HepG2 (cell line): ENCODE results near the gene CORT. TPM values are rescaled to one million over a fixed set of nuclear protein-coding genes. Genes with fewer than 3 reads are reported as not detected.

Source experiments
- ATAC-seq: fragments of 200-7000 bp; cut with Tn5 transposase; 3 replicates; pipeline ENCODE4 v1.9.1; 2020; ENCODE audit warnings: mild to moderate bottlenecking, moderate library complexity
- BruUV-seq: library from RNA; stranded (reverse); fragments of 400-500 nt; replicated peaks from 2 replicates; lab custom pipeline; 2021; lab: Mats Ljungman, UMichigan
- CTCF ChIA-PET: fragments of 300-600 bp; formaldehyde crosslinking; extraction: SDS; loops from one replicate; lab custom pipeline; 2021; ENCODE audit warnings: low total read pairs, inconsistent platforms, low intra/inter-chr PET ratio; lab: Yijun Ruan, JAX
- POLR2A ChIA-PET: fragments of 350-600 bp; sonication (Branson Sonifier 250); formaldehyde crosslinking; loops from one replicate; lab custom pipeline; 2020; ENCODE audit warnings: antibody characterized with exemption, inconsistent platforms; lab: Yijun Ruan, JAX
- DNase-seq: peaks from one replicate; pipeline ENCODE4 v3.0.0-alpha.2; 2015; ENCODE audit warnings: low spot score
- FAIRE-seq: peaks from 3 replicates; lab custom pipeline; 2011; peaks lifted over from hg19 to GRCh38; lab: Jason Lieb, UNC
- H2AFZ ChIP-seq: one replicate; pipeline ENCODE4 v1.6.1; 2011; ENCODE audit warnings: low read length, inconsistent platforms
- H3K27ac ChIP-seq: fragments of 300-600 bp; 3 replicates; pipeline ENCODE4 v1.8.0; 2011; ENCODE audit warnings: mixed run types, mild to moderate bottlenecking, mixed read lengths, low read length, inconsistent platforms; ENCODE audit not compliant: insufficient read depth; ENCODE audit errors: extremely low read length
- H3K27me3 ChIP-seq, 2 experiments: fragments of 200-600 bp in 1 of 2; 2 replicates in 1 of 2; 3 replicates in 1 of 2; pipeline versions ENCODE4 v1.6.0 to v1.8.0; 2011; ENCODE audit warnings: low read length in 2 of 2, mild to moderate bottlenecking in 2 of 2, moderate library complexity in 2 of 2, inconsistent platforms in 1 of 2; ENCODE audit not compliant: insufficient read depth in 2 of 2, control insufficient read depth in 1 of 2
- H3K36me3 ChIP-seq, 2 experiments: fragments of 200-600 bp in 1 of 2; replicated peaks in 1 of 2; 2 replicates in 1 of 2; 3 replicates in 1 of 2; pipeline versions ENCODE4 v1.5.1 to v1.8.0; 2011; ENCODE audit warnings: low read length in 2 of 2, inconsistent platforms in 1 of 2; ENCODE audit not compliant: insufficient read depth in 2 of 2, control insufficient read depth in 1 of 2
- H3K4me1 ChIP-seq: 2 replicates; pipeline ENCODE4 v1.5.1; 2012; ENCODE audit warnings: low read length, inconsistent platforms; ENCODE audit not compliant: insufficient read depth
- H3K4me2 ChIP-seq: 2 replicates; pipeline ENCODE4 v1.6.0; 2011; ENCODE audit warnings: low read depth, low read length, inconsistent platforms
- H3K4me3 ChIP-seq, 3 experiments: fragments of 200-600 bp in 1 of 3; sonication (generic), shearing (Covaris generic) in 1 of 3; replicated peaks in 1 of 3; 2 replicates each; pipeline ENCODE4 v1.5.1; 2011 to 2016; ENCODE audit warnings: low read length in 3 of 3, inconsistent platforms in 2 of 3, low read depth in 2 of 3, mild to moderate bottlenecking in 2 of 3, control low read depth in 1 of 3, mixed read lengths in 1 of 3; ENCODE audit not compliant: insufficient read depth in 1 of 3
- H3K79me2 ChIP-seq: one replicate; pipeline ENCODE4 v1.6.1; 2011; ENCODE audit warnings: low read length, inconsistent platforms; ENCODE audit not compliant: insufficient read depth
- H3K9ac ChIP-seq: 2 replicates; pipeline ENCODE4 v1.6.0; 2011; ENCODE audit warnings: mild to moderate bottlenecking, low read depth, low read length, inconsistent platforms; ENCODE audit not compliant: insufficient read depth
- H3K9me3 ChIP-seq: 2 replicates; pipeline ENCODE4 v1.5.1; 2012; ENCODE audit warnings: mild to moderate bottlenecking, low read length
- H4K20me1 ChIP-seq: 2 replicates; pipeline ENCODE4 v1.6.0; 2011; ENCODE audit warnings: inconsistent platforms, mild to moderate bottlenecking, low read length, moderate library complexity; ENCODE audit not compliant: insufficient read depth
- ARNT ChIP-seq: fragments of 450-650 bp; IDR thresholded peaks from 2 replicates; pipeline ENCODE4 v1.6.1; 2017
- ATF7 ChIP-seq, 2 experiments: fragments of 450-650 bp in 1 of 2; sonication (generic) in 1 of 2; formaldehyde crosslinking in 1 of 2; IDR thresholded peaks; 2 replicates each; pipeline versions ENCODE4 v1.4.0 to v1.6.1; 2016 to 2020; ENCODE audit warnings: antibody characterized with exemption in 1 of 2, mild to moderate bottlenecking in 1 of 2, missing genetic modification reagents in 1 of 2
- ERF ChIP-seq: IDR thresholded peaks from 2 replicates; pipeline ENCODE4 v1.6.1; 2018; ENCODE audit warnings: missing biosample characterization, missing genetic modification reagents
- MED1 ChIP-seq: sonication (generic); formaldehyde crosslinking; IDR thresholded peaks from 2 replicates; pipeline ENCODE4 v1.4.0; 2020; ENCODE audit warnings: missing genetic modification reagents
- NAIF1 ChIP-seq: sonication (generic); formaldehyde crosslinking; IDR thresholded peaks from 2 replicates; pipeline ENCODE4 v1.5.0; 2020; ENCODE audit warnings: mild to moderate bottlenecking, missing genetic modification reagents, borderline replicate concordance
- NFIB ChIP-seq: sonication (generic); formaldehyde crosslinking; IDR thresholded peaks from 2 replicates; pipeline ENCODE4 v1.9.0; 2021; ENCODE audit warnings: missing genetic modification reagents, mild to moderate bottlenecking, borderline replicate concordance
- PHF5A ChIP-seq: IDR thresholded peaks from one replicate; pipeline ENCODE4 v1.6.1; 2018; ENCODE audit warnings: low read depth, missing genetic modification reagents; ENCODE audit not compliant: unreplicated experiment
- PHF8 ChIP-seq: sonication (generic); formaldehyde crosslinking; IDR thresholded peaks from 2 replicates; pipeline ENCODE4 v1.5.0; 2020; ENCODE audit warnings: missing genetic modification reagents
- SKI ChIP-seq: fragments of 450-650 bp; IDR thresholded peaks from one replicate; pipeline ENCODE4 v1.6.1; 2018; ENCODE audit warnings: mild to moderate bottlenecking; ENCODE audit not compliant: partially characterized antibody
- SMARCE1 ChIP-seq: fragments of 450-650 bp; IDR thresholded peaks from 2 replicates; pipeline ENCODE4 v1.6.1; 2017; ENCODE audit warnings: borderline replicate concordance
- SRSF1 ChIP-seq: fragments of 200-400 bp; formaldehyde crosslinking; optimal IDR thresholded peaks from 2 replicates; pipeline ENCODE3; 2017; ENCODE audit warnings: mild to moderate bottlenecking, low read depth, low read length, moderate library complexity
- ZNF589 ChIP-seq: sonication (generic); formaldehyde crosslinking; conservative IDR thresholded peaks from 2 replicates; pipeline ENCODE4 v1.8.0; 2022; ENCODE audit warnings: mild to moderate bottlenecking, moderate library complexity, missing genetic modification reagents
- ZNF780A ChIP-seq: sonication (generic); formaldehyde crosslinking; IDR thresholded peaks from 2 replicates; pipeline ENCODE4 v1.8.0; 2022; ENCODE audit warnings: mild to moderate bottlenecking, missing genetic modification reagents, moderate library complexity
- WGBS: methylation state at CpG from one replicate; pipeline ENCODE4 v1.1.6; 2017; ENCODE audit warnings: low lambda C conversion rate; 5-methylcytosine and 5-hydroxymethylcytosine counted together
- in situ Hi-C: cut with HindIII; loops from 2 replicates; pipeline ENCODE4 v1.10.0; 2017; ENCODE audit warnings: low pct_unique_long_range_greater_than_20kb; ENCODE audit not compliant: extremely low pct_ligation_motif_present
- intact Hi-C: fragments of 100-400 bp; cut with micrococcal nuclease; formaldehyde crosslinking; loops from one replicate; pipeline ENCODE4 v1.10.0; 2022; ENCODE audit not compliant: unreplicated experiment
- polyA plus RNA-seq, 8 experiments: library from polyadenylated mRNA; depleted of rRNA in 3 of 8; stranded (reverse) in 7 of 8; unstranded in 1 of 8; fragments of >200 nt; fragmentation: Illumina TruSeq in 4 of 8; extraction: Trizol in 4 of 8; gene quantifications; 2 replicates each; pipeline versions ENCODE4 v1.2.1 to v1.2.3, GENCODE V29; 2011 to 2016; ENCODE audit warnings: low read depth in 4 of 8, missing spikeins in 1 of 8, mixed read lengths in 1 of 8; ENCODE audit not compliant: insufficient read depth in 1 of 8
- total RNA-seq, 5 experiments: library from RNA; depleted of rRNA; stranded (reverse); fragments of >200 nt; fragmentation: Illumina TruSeq; extraction: Trizol; gene quantifications; 2 replicates each; pipeline ENCODE4 v1.2.3, GENCODE V29; 2016; ENCODE audit warnings: low read depth in 1 of 5
- TF ChIP-seq, protein P1 (sequence below): sonication (generic); formaldehyde crosslinking; IDR thresholded peaks from 2 replicates; pipeline ENCODE4 v1.8.0; 2022; ENCODE audit warnings: mild to moderate bottlenecking, missing genetic modification reagents
- TF ChIP-seq, protein P2 (sequence below): sonication (generic); formaldehyde crosslinking; IDR thresholded peaks from 2 replicates; pipeline ENCODE4 v1.5.0; 2020; ENCODE audit warnings: missing genetic modification reagents, mild to moderate bottlenecking, borderline replicate concordance

CORT gene
- total and polyA plus RNA-seq, 2 of the 13 experiments (the other 11 are each of a cell fraction or from before 2014, with no cell fraction given): 0.11 to 0.62 TPM

GRCh38 chr1:10424034-10424433, 25.8 kb upstream of the CORT start:
- intact Hi-C loops (no loop called here), in situ Hi-C loops (no loop called here)
- no peak overlapping the region for H3K9ac ChIP-seq
- H3K27ac ChIP-seq: no peak overlapping the region
- ATAC-seq (no peak), DNase-seq (no peak), FAIRE-seq (no peak)
- TF ChIP-seq PHF5A (CRISPR knock-in tag) (no peak), SKI (no peak), SRSF1 (no peak), ZNF780A (CRISPR knock-in tag) (no peak), SMARCE1 (no peak), ZNF589 (CRISPR knock-in tag) (no peak), ARNT (no peak), NFIB (CRISPR knock-in tag) (no peak), NAIF1 (no peak), MED1 (CRISPR knock-in tag) (no peak), PHF8 (CRISPR knock-in tag) (no peak), ERF (CRISPR knock-in tag) (no peak), ATF7 (IDR thresholded peaks at IDR 0.05) (no peak), ATF7 (CRISPR knock-in tag; IDR thresholded peaks at IDR 0.05) (no peak)
- TF ChIP-seq, protein P1, sequence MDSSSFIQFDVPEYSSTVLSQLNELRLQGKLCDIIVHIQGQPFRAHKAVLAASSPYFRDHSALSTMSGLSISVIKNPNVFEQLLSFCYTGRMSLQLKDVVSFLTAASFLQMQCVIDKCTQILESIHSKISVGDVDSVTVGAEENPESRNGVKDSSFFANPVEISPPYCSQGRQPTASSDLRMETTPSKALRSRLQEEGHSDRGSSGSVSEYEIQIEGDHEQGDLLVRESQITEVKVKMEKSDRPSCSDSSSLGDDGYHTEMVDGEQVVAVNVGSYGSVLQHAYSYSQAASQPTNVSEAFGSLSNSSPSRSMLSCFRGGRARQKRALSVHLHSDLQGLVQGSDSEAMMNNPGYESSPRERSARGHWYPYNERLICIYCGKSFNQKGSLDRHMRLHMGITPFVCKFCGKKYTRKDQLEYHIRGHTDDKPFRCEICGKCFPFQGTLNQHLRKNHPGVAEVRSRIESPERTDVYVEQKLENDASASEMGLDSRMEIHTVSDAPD (CRISPR knock-in tag): no peak
- TF ChIP-seq, protein P2, sequence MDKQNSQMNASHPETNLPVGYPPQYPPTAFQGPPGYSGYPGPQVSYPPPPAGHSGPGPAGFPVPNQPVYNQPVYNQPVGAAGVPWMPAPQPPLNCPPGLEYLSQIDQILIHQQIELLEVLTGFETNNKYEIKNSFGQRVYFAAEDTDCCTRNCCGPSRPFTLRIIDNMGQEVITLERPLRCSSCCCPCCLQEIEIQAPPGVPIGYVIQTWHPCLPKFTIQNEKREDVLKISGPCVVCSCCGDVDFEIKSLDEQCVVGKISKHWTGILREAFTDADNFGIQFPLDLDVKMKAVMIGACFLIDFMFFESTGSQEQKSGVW: no peak
- no peak overlapping the region for H2AFZ ChIP-seq
- H3K79me2 ChIP-seq: no peaks in the 10 kb centered on the region
- H3K27me3 ChIP-seq: no peaks in the 10 kb centered on the region
- H3K4me3 ChIP-seq: no peak overlapping the region
- H3K4me2 ChIP-seq: no peak overlapping the region
- peaks cover 4 to 15% of the 10 kb centered on the region in 2 experiments; a peak in 4 of 5 replicates for H3K36me3 ChIP-seq
- ChIA-PET CTCF (no interaction called here), POLR2A (no interaction called here)
- H3K4me1 ChIP-seq: peaks cover 16% of the 10 kb centered on the region
- H4K20me1 ChIP-seq: no peaks in the 10 kb centered on the region
- 86% methylated on average over 8 of the region's 9 CpGs for WGBS
- no peaks in the 10 kb centered on the region for H3K9me3 ChIP-seq
- no TSS peak for BruUV-seq
